Thyroid gland (tissue), 4 donors: ENCODE results near the gene HMGCLL1.

Experiments used
- CTCF ChIP-seq, 6 experiments: fragments of 200-600 bp in 3 of 6; fragments of 450-650 bp in 3 of 6; sonication (generic) in 3 of 6; IDR thresholded peaks; one replicate each; pipeline ENCODE4 v1.5.1; 2016 to 2019; ENCODE audit warnings: antibody characterized with exemption in 6 of 6, mild to moderate bottlenecking in 2 of 6, inconsistent platforms in 1 of 6, moderate library complexity in 1 of 6
- POLR2A ChIP-seq, 2 donors: fragments of 450-650 bp; IDR thresholded peaks; one replicate each; pipeline ENCODE4 v1.6.1; 2017; ENCODE audit warnings: antibody characterized with exemption in 2 of 2, mild to moderate bottlenecking in 2 of 2, moderate library complexity in 1 of 2

GRCh38 chr6:55433446-55434130 lies 145.4 kb downstream of the HMGCLL1 start:
- TF ChIP-seq POLR2A (IDR thresholded peaks at IDR 0.05) (no peak), CTCF (IDR thresholded peaks at IDR 0.05) (no peak)
